Measurements from ENCODE around the gene AKAP10. TPM values are rescaled to one million over a fixed set of nuclear protein-coding genes. Genes with fewer than 3 reads are reported as not detected.

Gene AKAP10
- total and polyA plus RNA-seq, 2 donors (not counting 3 experiments of a cell fraction or from before 2014, with no cell fraction given) = 10.0 to 27.1 TPM

- POLR2A ChIA-PET = no interaction called here
- peaks cover 21% of the 10 kb centered on the region for H3K79me2 ChIP-seq (ENCODE audit: control insufficient read depth, insufficient read depth, low read length)
- TF ChIP-seq JUN (IDR thresholded peaks at IDR 0.05; ENCODE audit: borderline replicate concordance, insufficient read depth, insufficient read length, low read depth) (no peak), POLR2AphosphoS5 (IDR thresholded peaks at IDR 0.05; ENCODE audit: insufficient read depth, low read depth, low read length) (no peak), GATA2 (IDR thresholded peaks at IDR 0.05; ENCODE audit: insufficient read depth, insufficient read length, low read depth, low read length) (no peak), MYC (IDR thresholded peaks at IDR 0.05; ENCODE audit: low read depth, low read length) (no peak), FOS (IDR thresholded peaks at IDR 0.05; ENCODE audit: borderline replicate concordance, insufficient read depth, low read length) (no peak), EZH2 (IDR thresholded peaks at IDR 0.05; ENCODE audit: borderline replicate concordance, low read depth, low read length, severe bottlenecking) (no peak), MAX (IDR thresholded peaks at IDR 0.05; ENCODE audit: insufficient read depth, insufficient read length) (no peak), POLR2A (IDR thresholded peaks at IDR 0.05; ENCODE audit: low read depth, low read length) (no peak)
- TF ChIP-seq, protein P1, sequence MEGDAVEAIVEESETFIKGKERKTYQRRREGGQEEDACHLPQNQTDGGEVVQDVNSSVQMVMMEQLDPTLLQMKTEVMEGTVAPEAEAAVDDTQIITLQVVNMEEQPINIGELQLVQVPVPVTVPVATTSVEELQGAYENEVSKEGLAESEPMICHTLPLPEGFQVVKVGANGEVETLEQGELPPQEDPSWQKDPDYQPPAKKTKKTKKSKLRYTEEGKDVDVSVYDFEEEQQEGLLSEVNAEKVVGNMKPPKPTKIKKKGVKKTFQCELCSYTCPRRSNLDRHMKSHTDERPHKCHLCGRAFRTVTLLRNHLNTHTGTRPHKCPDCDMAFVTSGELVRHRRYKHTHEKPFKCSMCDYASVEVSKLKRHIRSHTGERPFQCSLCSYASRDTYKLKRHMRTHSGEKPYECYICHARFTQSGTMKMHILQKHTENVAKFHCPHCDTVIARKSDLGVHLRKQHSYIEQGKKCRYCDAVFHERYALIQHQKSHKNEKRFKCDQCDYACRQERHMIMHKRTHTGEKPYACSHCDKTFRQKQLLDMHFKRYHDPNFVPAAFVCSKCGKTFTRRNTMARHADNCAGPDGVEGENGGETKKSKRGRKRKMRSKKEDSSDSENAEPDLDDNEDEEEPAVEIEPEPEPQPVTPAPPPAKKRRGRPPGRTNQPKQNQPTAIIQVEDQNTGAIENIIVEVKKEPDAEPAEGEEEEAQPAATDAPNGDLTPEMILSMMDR (IDR thresholded peaks at IDR 0.05; ENCODE audit: extremely low read depth in 1 of 2, insufficient read depth in 1 of 2, low read depth in 1 of 2, low read length in 2 of 2) = no peak
Measured at GRCh38 chr17:19943026-19943425, 34.6 kb downstream of the AKAP10 start.

More at GRCh38 chr17:19943026-19943425, 34.6 kb downstream of the AKAP10 start:
- intact Hi-C loops (cut with micrococcal nuclease) = no loop called here
- Histone ChIP-seq H3K9ac (replicated peaks; ENCODE audit: extremely low read depth, insufficient read depth, low read length) (no peak overlapping the region), H3K9me3 (replicated peaks; ENCODE audit: control insufficient read depth, insufficient read depth, low read length) (no peaks in the 10 kb centered on the region), H3K36me3 (ENCODE audit: control insufficient read depth in 2 of 2, extremely low read depth in 1 of 2, insufficient read depth in 2 of 2, low read length in 2 of 2) (peaks cover 4 to 7% of the 10 kb centered on the region in 2 experiments), H3K4me1 (ENCODE audit: control insufficient read depth, extremely low read depth, insufficient read depth, low read length) (no peaks in the 10 kb centered on the region), H3K27ac (ENCODE audit: insufficient read depth, low read depth, low read length) (no peak overlapping the region), H3K9me1 (replicated peaks; ENCODE audit: control insufficient read depth, extremely low read depth, insufficient read depth, low read length) (no peaks in the 10 kb centered on the region), H3K4me2 (ENCODE audit: insufficient read depth, low read length) (no peak overlapping the region), H3K4me3 (replicated peaks in 1 of 3; ENCODE audit: insufficient read depth in 1 of 3, low read depth in 1 of 3, low read length in 3 of 3) (no peak overlapping the region), H4K20me1 (replicated peaks; ENCODE audit: control insufficient read depth, extremely low read depth, insufficient read depth, low read length) (no peaks in the 10 kb centered on the region), H2AFZ (ENCODE audit: low read depth, low read length) (no peak overlapping the region), H3K27me3 (ENCODE audit: control insufficient read depth in 2 of 2, insufficient read depth in 2 of 2, low read length in 2 of 2) (no peaks in the 10 kb centered on the region)
- FAIRE-seq = no peak
- CTCF ChIA-PET = no interaction called here
- dilution Hi-C loops (cut with MboI; ENCODE audit: extremely low pct_ligation_motif_present, low sequenced_read_pairs) = no loop called here
- no TSS peak for BruUV-seq (replicated peaks)
- no peak for DNase-seq (ENCODE audit: low read depth, low spot score)
